IMR-90 (cell line): ENCODE measurements around the gene PLPP4. TPM values are rescaled to one million over a fixed set of nuclear protein-coding genes. Genes with fewer than 3 reads are reported as not detected.

Experiments
- ATAC-seq: fragments of 200-7000 bp; cut with Tn5 transposase; 2 replicates; pipeline ENCODE4 v1.9.1; 2020; ENCODE audit warnings: low read depth, mild to moderate bottlenecking, moderate library complexity
- BruUV-seq: library from RNA; stranded (reverse); fragments of 400-500 nt; replicated peaks from 2 replicates; lab custom pipeline; 2021; lab: Mats Ljungman, UMichigan
- CTCF ChIA-PET: fragments of 300-600 bp; formaldehyde crosslinking; extraction: SDS; loops from one replicate; lab custom pipeline; 2021; ENCODE audit warnings: antibody characterized with exemption; lab: Yijun Ruan, JAX
- POLR2A ChIA-PET: fragments of 300-600 bp; sonication (Branson Sonifier 250); formaldehyde crosslinking; loops from one replicate; lab custom pipeline; 2022; ENCODE audit warnings: antibody characterized with exemption; ENCODE audit not compliant: unreplicated experiment; lab: Charles Lee
- DNase-seq: peaks from one replicate; pipeline ENCODE4 v3.0.0; 2013
- H2AFZ ChIP-seq: replicated peaks from 2 replicates; pipeline ENCODE3; 2013; ENCODE audit warnings: low read length, mild to moderate bottlenecking; ENCODE audit not compliant: poor library complexity
- H2AK5ac ChIP-seq: 2 replicates; pipeline ENCODE4 v1.6.1; 2013; ENCODE audit warnings: low read depth, low read length, inconsistent platforms
- H2AK9ac ChIP-seq: replicated peaks from 2 replicates; pipeline ENCODE3; 2013; ENCODE audit warnings: mild to moderate bottlenecking, low read depth, low read length, moderate library complexity; ENCODE audit not compliant: poor library complexity
- H2BK120ac ChIP-seq: 2 replicates; pipeline ENCODE4 v1.6.1; 2013; ENCODE audit warnings: low read depth, low read length, inconsistent platforms
- H2BK15ac ChIP-seq: 3 replicates; pipeline ENCODE4 v1.6.1; 2013; ENCODE audit warnings: low read depth, low read length, inconsistent platforms
- H2BK20ac ChIP-seq: 2 replicates; pipeline ENCODE4 v1.6.1; 2013; ENCODE audit warnings: low read depth, mild to moderate bottlenecking, inconsistent platforms, low read length, moderate library complexity
- H2BK5ac ChIP-seq: 2 replicates; pipeline ENCODE4 v1.6.1; 2013; ENCODE audit warnings: mild to moderate bottlenecking, low read depth, low read length, inconsistent platforms; ENCODE audit not compliant: poor library complexity, severe bottlenecking
- H3K14ac ChIP-seq: replicated peaks from 2 replicates; pipeline ENCODE4 v1.6.1; 2013; ENCODE audit warnings: low read depth, low read length, inconsistent platforms
- H3K18ac ChIP-seq: 2 replicates; pipeline ENCODE4 v1.6.1; 2013; ENCODE audit warnings: low read depth, low read length, control low read depth
- H3K23ac ChIP-seq: 2 replicates; pipeline ENCODE4 v1.6.1; 2013; ENCODE audit warnings: low read depth, low read length, inconsistent platforms
- H3K27ac ChIP-seq: 2 replicates; pipeline ENCODE4 v1.5.1; 2013; ENCODE audit warnings: mild to moderate bottlenecking, control low read depth, low read length; ENCODE audit not compliant: insufficient read depth
- H3K27me3 ChIP-seq: 2 replicates; pipeline ENCODE4 v1.6.1; 2013; ENCODE audit warnings: low read length; ENCODE audit not compliant: control insufficient read depth, insufficient read depth
- H3K36me3 ChIP-seq: 2 replicates; pipeline ENCODE4 v1.6.1; 2013; ENCODE audit warnings: low read length, mixed read lengths; ENCODE audit not compliant: control insufficient read depth, insufficient read depth
- H3K4ac ChIP-seq: 2 replicates; pipeline ENCODE4 v1.6.1; 2013; ENCODE audit warnings: low read depth, low read length, inconsistent platforms
- H3K4me1 ChIP-seq: 2 replicates; pipeline ENCODE4 v1.6.1; 2013; ENCODE audit warnings: low read length, mixed read lengths; ENCODE audit not compliant: control insufficient read depth, insufficient read depth
- H3K4me2 ChIP-seq: 2 replicates; pipeline ENCODE4 v1.6.1; 2013; ENCODE audit warnings: low read depth, mild to moderate bottlenecking, control low read depth, low read length, moderate library complexity
- H3K4me3 ChIP-seq: 2 replicates; pipeline ENCODE4 v1.5.1; 2013; ENCODE audit warnings: low read depth, mild to moderate bottlenecking, control low read depth, low read length, moderate library complexity; ENCODE audit not compliant: insufficient read depth
- H3K56ac ChIP-seq: 2 replicates; pipeline ENCODE4 v1.6.1; 2013; ENCODE audit warnings: low read length, inconsistent platforms; ENCODE audit not compliant: insufficient read depth; ENCODE audit errors: extremely low read depth
- H3K79me1 ChIP-seq, 2 experiments: 2 replicates each; pipeline ENCODE4 v1.6.1; 2013; ENCODE audit warnings: low read length in 2 of 2, inconsistent platforms in 1 of 2, low read depth in 1 of 2
- H3K9ac ChIP-seq: 2 replicates; pipeline ENCODE4 v1.6.1; 2013; ENCODE audit warnings: low read depth, low read length, control low read depth
- H3K9me1 ChIP-seq: 2 replicates; pipeline ENCODE4 v1.6.1; 2013; ENCODE audit warnings: low read length, inconsistent platforms; ENCODE audit not compliant: insufficient read depth
- H3K9me3 ChIP-seq: 2 replicates; pipeline ENCODE4 v1.6.1; 2013; ENCODE audit warnings: low read length; ENCODE audit not compliant: control insufficient read depth, insufficient read depth
- H4K20me1 ChIP-seq: 2 replicates; pipeline ENCODE4 v1.6.1; 2013; ENCODE audit warnings: low read length, inconsistent platforms; ENCODE audit not compliant: insufficient read depth
- H4K5ac ChIP-seq: 2 replicates; pipeline ENCODE4 v1.6.1; 2013; ENCODE audit warnings: mild to moderate bottlenecking, low read depth, low read length, control low read depth
- H4K8ac ChIP-seq, 2 experiments: 2 replicates each; pipeline ENCODE4 v1.6.1; 2013; ENCODE audit warnings: low read depth in 2 of 2, low read length in 2 of 2, control low read depth in 1 of 2, inconsistent platforms in 1 of 2
- H4K91ac ChIP-seq: 2 replicates; pipeline ENCODE4 v1.6.1; 2013; ENCODE audit warnings: low read depth, low read length, inconsistent platforms; ENCODE audit not compliant: insufficient read depth
- CEBPB ChIP-seq: IDR thresholded peaks from 2 replicates; pipeline ENCODE4 v1.6.1; 2012; ENCODE audit warnings: low read depth, low read length, improper control_type of control experiment
- CHD1 ChIP-seq: IDR thresholded peaks from 2 replicates; pipeline ENCODE4 v1.6.1; 2012; ENCODE audit warnings: low read depth, low read length, improper control_type of control experiment
- MAFK ChIP-seq: IDR thresholded peaks from 2 replicates; pipeline ENCODE4 v1.6.1; 2012; ENCODE audit warnings: low read depth, low read length, improper control_type of control experiment
- NFE2L2 ChIP-seq: fragments of 150-350 bp; IDR thresholded peaks from 2 replicates; pipeline ENCODE4 v1.6.1; 2016; ENCODE audit warnings: low read depth, mild to moderate bottlenecking, low read length
- POLR2A ChIP-seq: IDR thresholded peaks from 2 replicates; pipeline ENCODE4 v1.6.1; 2012; ENCODE audit warnings: mild to moderate bottlenecking, low read depth, low read length
- RAD21 ChIP-seq: IDR thresholded peaks from 2 replicates; pipeline ENCODE4 v1.6.1; 2012; ENCODE audit warnings: low read length, improper control_type of control experiment
- RCOR1 ChIP-seq: IDR thresholded peaks from 2 replicates; pipeline ENCODE4 v1.6.1; 2012; ENCODE audit warnings: mild to moderate bottlenecking, low read length, improper control_type of control experiment; ENCODE audit not compliant: insufficient replicate concordance
- RFX5 ChIP-seq: IDR thresholded peaks from 2 replicates; pipeline ENCODE4 v1.8.0; 2012; ENCODE audit warnings: low read depth, mild to moderate bottlenecking, low read length, moderate library complexity
- WGBS, 2 experiments: methylation state at CpG; one replicate each; pipeline versions ENCODE4 v1.1.5 to v1.1.7; 2013; ENCODE audit warnings: missing lambda C conversion rate in 2 of 2; ENCODE audit not compliant: insufficient read length in 1 of 2; ENCODE audit errors: extremely low coverage in 2 of 2; 5-methylcytosine and 5-hydroxymethylcytosine counted together
- dilution Hi-C: fragments of 300-500 bp; cut with HindIII; formaldehyde crosslinking; loops from one replicate; pipeline ENCODE4 v1.14.3; 2018; ENCODE audit warnings: low sequenced_read_pairs; ENCODE audit not compliant: unreplicated experiment
- in situ Hi-C: fragments of 300-500 bp; cut with MboI; formaldehyde crosslinking; loops from 3 replicates; pipeline ENCODE4 v1.14.3; 2019; ENCODE audit warnings: low sequenced_read_pairs, inconsistent platforms, mixed read lengths
- intact Hi-C: fragments of 100-400 bp; cut with micrococcal nuclease; formaldehyde crosslinking; loops from 2 replicates; pipeline ENCODE4 v1.10.0; 2022
- polyA plus RNA-seq, 3 experiments: library from polyadenylated mRNA; depleted of rRNA; stranded (reverse); fragments of >200 nt; gene quantifications; 2 replicates each; pipeline ENCODE4 v1.2.3, GENCODE V29; 2012; ENCODE audit warnings: low replicate concordance in 1 of 3
- total RNA-seq: library from RNA; depleted of rRNA; stranded (reverse); fragments of >200 nt; gene quantifications from 2 replicates; pipeline ENCODE4 v1.2.3, GENCODE V29; 2012
- TF ChIP-seq, protein P1 (sequence below): fragments of 150-350 bp; IDR thresholded peaks from 2 replicates; pipeline ENCODE4 v1.6.1; 2016; ENCODE audit warnings: low read depth, mild to moderate bottlenecking, low read length, moderate library complexity, borderline replicate concordance
- TF ChIP-seq, protein P2 (sequence below): fragments of 150-350 bp; IDR thresholded peaks from 2 replicates; pipeline ENCODE4 v1.6.1; 2017; ENCODE audit warnings: mild to moderate bottlenecking, antibody characterized with exemption, low read length, low read depth
- TF ChIP-seq, protein P3 (sequence below): conservative IDR thresholded peaks from 2 replicates; pipeline ENCODE4 v1.5.1; 2012; ENCODE audit warnings: mild to moderate bottlenecking, low read depth, low read length, improper control_type of control experiment

PLPP4 gene
- total and polyA plus RNA-seq, 2 of the 4 experiments (the other 2 are of a cell fraction): 0.18 to 0.60 TPM

DNA sequence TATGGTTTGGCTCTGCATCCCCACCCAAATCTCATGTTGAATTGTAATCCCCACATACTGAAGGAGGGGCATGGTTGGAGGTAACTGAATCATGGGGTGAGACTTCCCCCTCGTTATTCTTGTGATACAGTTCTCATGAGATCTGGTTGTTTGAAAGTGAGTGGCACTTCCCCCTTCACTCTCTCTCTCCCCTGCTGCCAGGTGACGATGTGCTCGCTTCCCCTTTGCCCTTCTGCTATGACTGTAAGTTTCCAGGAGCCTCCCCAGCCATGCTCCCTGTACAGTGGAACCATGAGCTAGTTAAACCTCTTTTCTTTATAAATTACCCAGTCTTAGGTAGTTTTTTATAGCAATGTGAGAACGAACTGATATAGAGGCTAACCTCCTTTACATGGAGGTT, 16.6 kb downstream of the PLPP4 start:
- no peak overlapping the region for H4K5ac ChIP-seq
- H3K9me1 ChIP-seq: no peaks in the 10 kb centered on the region
- no peak overlapping the region for H3K4me3 ChIP-seq
- H4K91ac ChIP-seq: no peak overlapping the region
- H2BK20ac ChIP-seq: no peak overlapping the region
- H2AK5ac ChIP-seq: no peak overlapping the region
- no peaks in the 10 kb centered on the region for H3K4me1 ChIP-seq
- no CpG with 5 or more reads among the region's 4 CpGs for WGBS, 2 experiments
- ATAC-seq (no peak), DNase-seq (no peak)
- H3K79me1 ChIP-seq: no peaks in the 10 kb centered on the region
- no peak overlapping the region for H4K8ac ChIP-seq
- H3K14ac ChIP-seq: no peak overlapping the region
- H2BK120ac ChIP-seq: no peak overlapping the region
- no peak overlapping the region for H2AK9ac ChIP-seq
- H3K27ac ChIP-seq: no peak overlapping the region
- H2BK5ac ChIP-seq: no peak overlapping the region
- H3K23ac ChIP-seq: no peak overlapping the region
- H3K4ac ChIP-seq: no peak overlapping the region
- TF ChIP-seq, protein P1, sequence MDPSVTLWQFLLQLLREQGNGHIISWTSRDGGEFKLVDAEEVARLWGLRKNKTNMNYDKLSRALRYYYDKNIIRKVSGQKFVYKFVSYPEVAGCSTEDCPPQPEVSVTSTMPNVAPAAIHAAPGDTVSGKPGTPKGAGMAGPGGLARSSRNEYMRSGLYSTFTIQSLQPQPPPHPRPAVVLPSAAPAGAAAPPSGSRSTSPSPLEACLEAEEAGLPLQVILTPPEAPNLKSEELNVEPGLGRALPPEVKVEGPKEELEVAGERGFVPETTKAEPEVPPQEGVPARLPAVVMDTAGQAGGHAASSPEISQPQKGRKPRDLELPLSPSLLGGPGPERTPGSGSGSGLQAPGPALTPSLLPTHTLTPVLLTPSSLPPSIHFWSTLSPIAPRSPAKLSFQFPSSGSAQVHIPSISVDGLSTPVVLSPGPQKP: no peak
- TF ChIP-seq, protein P2, sequence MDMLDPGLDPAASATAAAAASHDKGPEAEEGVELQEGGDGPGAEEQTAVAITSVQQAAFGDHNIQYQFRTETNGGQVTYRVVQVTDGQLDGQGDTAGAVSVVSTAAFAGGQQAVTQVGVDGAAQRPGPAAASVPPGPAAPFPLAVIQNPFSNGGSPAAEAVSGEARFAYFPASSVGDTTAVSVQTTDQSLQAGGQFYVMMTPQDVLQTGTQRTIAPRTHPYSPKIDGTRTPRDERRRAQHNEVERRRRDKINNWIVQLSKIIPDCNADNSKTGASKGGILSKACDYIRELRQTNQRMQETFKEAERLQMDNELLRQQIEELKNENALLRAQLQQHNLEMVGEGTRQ: no peak
- TF ChIP-seq MAFK: no peak
- no peak for TF ChIP-seq RCOR1
- no peak for TF ChIP-seq RFX5
- no peak for TF ChIP-seq NFE2L2
- TF ChIP-seq CHD1: no peak
- no peak for TF ChIP-seq RAD21
- TF ChIP-seq CEBPB: no peak
- TF ChIP-seq POLR2A: no peak
- TF ChIP-seq, protein P3, sequence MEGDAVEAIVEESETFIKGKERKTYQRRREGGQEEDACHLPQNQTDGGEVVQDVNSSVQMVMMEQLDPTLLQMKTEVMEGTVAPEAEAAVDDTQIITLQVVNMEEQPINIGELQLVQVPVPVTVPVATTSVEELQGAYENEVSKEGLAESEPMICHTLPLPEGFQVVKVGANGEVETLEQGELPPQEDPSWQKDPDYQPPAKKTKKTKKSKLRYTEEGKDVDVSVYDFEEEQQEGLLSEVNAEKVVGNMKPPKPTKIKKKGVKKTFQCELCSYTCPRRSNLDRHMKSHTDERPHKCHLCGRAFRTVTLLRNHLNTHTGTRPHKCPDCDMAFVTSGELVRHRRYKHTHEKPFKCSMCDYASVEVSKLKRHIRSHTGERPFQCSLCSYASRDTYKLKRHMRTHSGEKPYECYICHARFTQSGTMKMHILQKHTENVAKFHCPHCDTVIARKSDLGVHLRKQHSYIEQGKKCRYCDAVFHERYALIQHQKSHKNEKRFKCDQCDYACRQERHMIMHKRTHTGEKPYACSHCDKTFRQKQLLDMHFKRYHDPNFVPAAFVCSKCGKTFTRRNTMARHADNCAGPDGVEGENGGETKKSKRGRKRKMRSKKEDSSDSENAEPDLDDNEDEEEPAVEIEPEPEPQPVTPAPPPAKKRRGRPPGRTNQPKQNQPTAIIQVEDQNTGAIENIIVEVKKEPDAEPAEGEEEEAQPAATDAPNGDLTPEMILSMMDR: no peak
- ChIA-PET CTCF (no interaction called here), POLR2A (no interaction called here)
- BruUV-seq: no TSS peak
- H3K36me3 ChIP-seq: no peaks in the 10 kb centered on the region
- H2AFZ ChIP-seq: no peak overlapping the region
- no peak overlapping the region for H3K9ac ChIP-seq
- H3K27me3 ChIP-seq: no peaks in the 10 kb centered on the region
- H3K56ac ChIP-seq: no peak overlapping the region
- H3K9me3 ChIP-seq: peaks cover 19% of the 10 kb centered on the region
- dilution Hi-C loops (no loop called here), in situ Hi-C loops (no loop called here), intact Hi-C loops (no loop called here)
- no peak overlapping the region for H3K4me2 ChIP-seq
- H4K20me1 ChIP-seq: no peaks in the 10 kb centered on the region
- no peak overlapping the region for H2BK15ac ChIP-seq
- no peak overlapping the region for H3K18ac ChIP-seq
